Spleen (tissue), 7 donors: ENCODE measurements around the gene PRSS27.

Source experiments
- POLR2A ChIP-seq, 3 donors: fragments of 450-650 bp; IDR thresholded peaks; one replicate each; pipeline ENCODE4 v1.5.1; 2017; ENCODE audit warnings: antibody characterized with exemption in 3 of 3, mild to moderate bottlenecking in 1 of 3
- POLR2AphosphoS5 ChIP-seq, 3 donors: sonication (generic); formaldehyde crosslinking; IDR thresholded peaks; one replicate each; pipeline ENCODE4 v1.5.1; 2017; ENCODE audit warnings: antibody characterized with exemption in 3 of 3
- TF ChIP-seq, protein P1 (sequence below), 11 experiments: fragments of 200-600 bp in 7 of 11; fragments of 450-650 bp in 4 of 11; sonication (generic) in 4 of 11; IDR thresholded peaks in 8 of 11; conservative IDR thresholded peaks in 3 of 11; 1 replicate in 7 of 11; 2 replicates in 4 of 11; pipeline versions ENCODE4 v1.4.0 to v1.8.0; 2016 to 2021; ENCODE audit warnings: antibody characterized with exemption in 11 of 11, inconsistent platforms in 4 of 11, mild to moderate bottlenecking in 1 of 11
- donor health status: DM: no; HTN: no; CAD: no; lungs with moderate emphysema.
- donor health status: DM: no; HTN: no; CAD: no.
- donor health status: DM: no; HTN: no; CAD: no.

DNA sequence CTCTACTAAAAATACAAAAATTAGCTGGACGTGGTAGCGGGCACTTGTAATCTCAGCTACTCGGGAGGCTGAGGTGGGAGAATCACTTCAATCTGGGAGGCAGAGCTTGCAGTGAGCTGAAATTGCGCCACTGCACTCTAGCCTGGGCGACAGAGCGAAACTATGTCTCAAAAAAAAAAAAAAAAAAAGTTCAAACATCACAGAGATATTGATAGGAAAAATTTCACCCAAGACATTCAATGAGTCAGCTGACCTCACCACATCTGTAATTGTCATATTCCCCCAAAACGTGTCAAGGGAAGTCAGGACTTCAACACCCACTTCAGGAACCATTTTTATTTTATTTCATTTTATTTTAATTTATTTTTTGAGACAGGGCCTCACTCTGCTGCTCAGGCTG, 8.0 kb upstream of the PRSS27 start:
- TF ChIP-seq, protein P1, sequence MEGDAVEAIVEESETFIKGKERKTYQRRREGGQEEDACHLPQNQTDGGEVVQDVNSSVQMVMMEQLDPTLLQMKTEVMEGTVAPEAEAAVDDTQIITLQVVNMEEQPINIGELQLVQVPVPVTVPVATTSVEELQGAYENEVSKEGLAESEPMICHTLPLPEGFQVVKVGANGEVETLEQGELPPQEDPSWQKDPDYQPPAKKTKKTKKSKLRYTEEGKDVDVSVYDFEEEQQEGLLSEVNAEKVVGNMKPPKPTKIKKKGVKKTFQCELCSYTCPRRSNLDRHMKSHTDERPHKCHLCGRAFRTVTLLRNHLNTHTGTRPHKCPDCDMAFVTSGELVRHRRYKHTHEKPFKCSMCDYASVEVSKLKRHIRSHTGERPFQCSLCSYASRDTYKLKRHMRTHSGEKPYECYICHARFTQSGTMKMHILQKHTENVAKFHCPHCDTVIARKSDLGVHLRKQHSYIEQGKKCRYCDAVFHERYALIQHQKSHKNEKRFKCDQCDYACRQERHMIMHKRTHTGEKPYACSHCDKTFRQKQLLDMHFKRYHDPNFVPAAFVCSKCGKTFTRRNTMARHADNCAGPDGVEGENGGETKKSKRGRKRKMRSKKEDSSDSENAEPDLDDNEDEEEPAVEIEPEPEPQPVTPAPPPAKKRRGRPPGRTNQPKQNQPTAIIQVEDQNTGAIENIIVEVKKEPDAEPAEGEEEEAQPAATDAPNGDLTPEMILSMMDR (IDR thresholded peaks at IDR 0.05 in 8 of 11, conservative IDR thresholded peaks at IDR 0.05 in 3 of 11) = no peak
- TF ChIP-seq POLR2A (IDR thresholded peaks at IDR 0.05) (no peak), POLR2AphosphoS5 (IDR thresholded peaks at IDR 0.05) (no peak)
